ENCODE data around the gene CHKA.

CHKA gene

GRCh38 chr11:68143310-68143689, 22.1 kb upstream of the CHKA start:
- DNase-seq (ENCODE audit: low read depth in 4 of 4, low spot score in 1 of 4), result no peak

GRCh38 chr11:68142441-68143309, 21.5 kb upstream of the CHKA start:
- no peak for DNase-seq (ENCODE audit: low read depth in 4 of 4, low spot score in 1 of 4)

DNA sequence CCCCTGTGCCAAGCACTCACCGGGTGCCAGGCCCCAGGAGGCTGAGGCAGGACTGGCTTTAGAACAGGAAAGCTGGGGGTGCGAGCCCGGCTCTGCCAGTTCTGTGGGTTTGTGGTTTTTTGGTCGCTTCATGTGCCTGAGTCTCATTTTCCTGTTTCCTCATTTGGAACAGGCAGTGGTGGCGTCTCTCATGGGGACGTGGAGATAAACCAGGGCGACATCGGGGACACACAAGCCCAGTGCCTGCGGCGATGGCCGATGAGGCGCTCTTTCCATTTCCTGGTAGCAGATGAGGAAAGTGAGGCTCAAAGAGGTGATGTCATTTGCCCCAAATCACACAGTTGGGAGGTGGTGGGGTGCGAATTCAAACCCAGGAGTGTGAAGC, 20.8 kb upstream of the CHKA start:
- peak in 1 of 4 experiments; percentile 57 for DNase-seq (ENCODE audit: low read depth in 4 of 4, low spot score in 1 of 4)

GRCh38 chr11:68141246-68142027, 20.2 kb upstream of the CHKA start:
- no peak for DNase-seq (ENCODE audit: low read depth in 4 of 4, low spot score in 1 of 4)

GRCh38 chr11:68140496-68141245, 19.5 kb upstream of the CHKA start:
- no peak for DNase-seq (ENCODE audit: low read depth in 4 of 4, low spot score in 1 of 4)

DNA sequence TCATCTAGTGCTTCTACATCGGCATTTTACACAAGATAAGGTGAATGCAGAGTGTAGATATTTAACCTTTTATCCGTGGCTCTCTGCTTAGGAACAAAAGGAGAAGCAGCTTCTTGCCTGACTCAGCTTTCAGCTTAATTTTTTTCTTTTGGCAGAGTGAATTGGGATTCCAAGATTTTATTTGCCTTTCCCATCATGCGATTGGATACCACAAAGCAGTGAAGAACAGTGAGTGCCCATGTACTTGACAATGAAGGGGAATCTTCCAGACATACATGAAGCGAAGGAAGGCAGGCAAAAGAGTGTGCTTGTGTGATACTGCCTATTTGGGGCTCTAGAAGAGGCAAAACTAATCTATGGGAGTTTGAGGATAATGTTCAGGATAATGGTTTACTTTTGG, 17.0 kb upstream of the CHKA start:
- DNase-seq (ENCODE audit: low read depth in 4 of 4, low spot score in 1 of 4), result no peak

- DNase-seq (ENCODE audit: low read depth in 4 of 4, low spot score in 1 of 4), result no peak
Observed at GRCh38 chr11:68137833-68138232, 16.6 kb upstream of the CHKA start.

GRCh38 chr11:68136866-68137265, 15.7 kb upstream of the CHKA start:
- no peak for DNase-seq (ENCODE audit: low read depth in 4 of 4, low spot score in 1 of 4)

GRCh38 chr11:68135161-68135560, 14.0 kb upstream of the CHKA start:
- no peak for DNase-seq (ENCODE audit: low read depth in 4 of 4, low spot score in 1 of 4)

DNA sequence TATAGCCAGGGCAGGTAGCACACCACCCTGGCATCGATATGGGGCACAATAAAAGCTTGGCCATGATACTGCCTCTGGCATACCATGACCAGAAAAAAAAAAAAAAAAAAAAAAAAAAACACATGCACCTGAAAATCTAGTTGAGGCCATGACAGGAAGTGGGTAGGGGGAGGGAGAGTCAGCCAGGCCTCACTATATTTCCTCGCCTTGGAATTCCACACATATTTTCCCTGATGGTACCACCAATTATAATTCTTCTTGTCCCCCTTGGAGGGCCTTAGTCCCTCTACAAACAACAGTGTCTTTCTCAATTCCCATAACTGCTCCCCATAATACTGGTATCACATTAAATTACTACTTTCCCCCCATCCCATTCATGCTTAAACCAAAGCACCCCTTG, 12.6 kb upstream of the CHKA start:
- DNase-seq (ENCODE audit: low read depth in 4 of 4, low spot score in 1 of 4), result no peak

DNA sequence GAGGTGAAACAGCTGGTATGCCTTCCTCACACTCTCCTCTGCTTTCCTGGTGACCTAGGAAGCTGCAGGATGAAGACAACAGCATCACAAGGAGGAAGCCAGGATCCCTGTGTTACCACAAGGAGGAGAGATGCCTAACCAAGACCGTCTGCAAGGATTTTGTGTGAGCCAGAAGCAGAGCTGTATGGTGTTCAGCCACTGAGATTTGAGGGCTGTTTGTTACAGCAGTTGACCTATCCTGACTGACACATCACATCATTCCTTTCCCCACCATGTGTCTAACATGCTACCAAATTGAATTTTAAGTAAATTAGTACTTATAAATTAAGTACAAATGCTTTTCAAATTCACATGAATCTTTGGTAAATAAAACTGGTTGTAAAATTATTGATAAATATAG, 8.9 kb upstream of the CHKA start:
- DNase-seq (ENCODE audit: low read depth in 4 of 4, low spot score in 1 of 4), result no peak

DNA sequence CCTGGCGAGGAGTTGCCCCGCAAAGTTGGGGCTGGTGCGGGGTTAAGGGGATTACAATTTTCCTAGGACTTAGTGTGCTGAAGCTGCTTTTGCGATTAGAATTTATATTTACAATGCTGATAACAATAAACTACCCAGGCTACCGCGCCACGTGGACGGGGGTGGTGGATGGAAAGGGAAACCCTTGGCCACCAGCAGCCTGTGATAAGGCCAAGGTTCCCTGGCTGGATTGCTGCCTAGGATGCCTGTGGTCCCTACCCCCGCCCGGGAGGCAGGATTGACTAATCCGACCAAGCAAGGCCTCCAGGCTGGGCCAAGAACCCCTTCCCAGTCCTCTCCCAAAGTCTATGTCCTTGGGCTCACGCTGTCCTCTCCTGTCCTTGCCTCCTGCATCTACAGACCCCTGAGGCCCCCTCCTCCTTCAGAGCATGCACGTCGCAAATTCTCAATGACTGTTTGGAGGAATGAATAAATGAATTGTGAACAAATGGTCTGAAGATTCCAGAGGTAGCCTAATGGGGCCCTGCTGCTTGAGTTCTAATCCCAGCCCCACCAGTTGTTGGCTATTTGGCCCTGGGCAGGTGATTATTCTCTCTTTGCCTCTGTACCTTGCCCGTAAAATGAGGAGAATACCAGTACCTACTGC, 7.6 kb upstream of the CHKA start:
- no peak for DNase-seq (ENCODE audit: low read depth in 4 of 4, low spot score in 1 of 4)

- no peak for DNase-seq (ENCODE audit: low read depth in 4 of 4, low spot score in 1 of 4)
Observed at GRCh38 chr11:68127714-68128681, 6.8 kb upstream of the CHKA start.

DNA sequence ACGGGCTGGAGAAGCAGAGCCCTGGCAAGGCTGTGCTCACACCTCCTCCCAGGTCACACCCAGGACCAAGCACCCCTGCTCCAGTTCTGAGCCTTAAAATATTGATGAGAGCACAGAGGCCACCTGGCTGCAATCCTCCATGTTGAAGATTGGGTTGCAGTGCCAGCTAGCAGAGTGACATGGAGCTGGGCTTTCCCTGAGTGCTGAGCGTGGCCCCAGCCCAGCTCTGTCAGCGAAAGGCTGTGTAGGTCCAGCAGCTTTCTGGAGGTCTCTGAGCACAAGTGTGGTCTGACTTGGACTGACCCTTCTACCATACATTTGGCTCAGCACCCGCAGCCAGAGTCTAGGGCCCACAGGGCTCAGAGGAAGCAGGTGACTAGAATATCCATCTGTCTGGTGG, 4.0 kb upstream of the CHKA start:
- no peak for DNase-seq (ENCODE audit: low read depth in 4 of 4, low spot score in 1 of 4)

DNA sequence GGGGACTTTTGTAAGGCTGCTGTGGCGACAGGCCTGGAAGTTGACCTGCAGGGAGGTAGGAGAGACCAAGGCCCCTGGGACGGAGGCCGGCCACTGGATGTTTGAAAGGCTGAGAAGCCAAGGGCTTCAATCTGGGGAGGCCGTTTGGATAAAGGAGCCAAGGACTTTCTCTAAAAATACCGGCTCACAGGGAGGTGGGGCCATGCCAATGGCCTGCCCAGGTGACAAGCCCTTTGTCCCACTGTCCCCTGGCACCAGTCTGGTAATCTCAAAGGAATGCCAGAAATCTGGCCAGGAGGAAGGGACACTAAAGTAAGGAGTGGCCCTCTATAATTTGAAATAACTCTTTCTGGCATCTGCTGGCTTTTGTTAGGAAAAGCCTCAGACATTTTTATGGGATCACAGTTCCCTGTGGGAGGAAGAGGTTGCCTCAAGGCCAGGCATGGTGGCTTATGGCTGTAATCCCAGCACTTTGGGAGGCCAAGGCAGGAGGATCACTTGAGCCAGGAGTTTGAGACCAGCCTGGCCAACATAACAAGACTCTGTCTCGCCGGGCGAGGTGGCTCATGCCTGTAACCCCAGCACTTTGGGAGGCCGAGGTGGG, 1.9 kb upstream of the CHKA start:
- DNase-seq (ENCODE audit: low read depth in 4 of 4, low spot score in 1 of 4), result no peak

DNA sequence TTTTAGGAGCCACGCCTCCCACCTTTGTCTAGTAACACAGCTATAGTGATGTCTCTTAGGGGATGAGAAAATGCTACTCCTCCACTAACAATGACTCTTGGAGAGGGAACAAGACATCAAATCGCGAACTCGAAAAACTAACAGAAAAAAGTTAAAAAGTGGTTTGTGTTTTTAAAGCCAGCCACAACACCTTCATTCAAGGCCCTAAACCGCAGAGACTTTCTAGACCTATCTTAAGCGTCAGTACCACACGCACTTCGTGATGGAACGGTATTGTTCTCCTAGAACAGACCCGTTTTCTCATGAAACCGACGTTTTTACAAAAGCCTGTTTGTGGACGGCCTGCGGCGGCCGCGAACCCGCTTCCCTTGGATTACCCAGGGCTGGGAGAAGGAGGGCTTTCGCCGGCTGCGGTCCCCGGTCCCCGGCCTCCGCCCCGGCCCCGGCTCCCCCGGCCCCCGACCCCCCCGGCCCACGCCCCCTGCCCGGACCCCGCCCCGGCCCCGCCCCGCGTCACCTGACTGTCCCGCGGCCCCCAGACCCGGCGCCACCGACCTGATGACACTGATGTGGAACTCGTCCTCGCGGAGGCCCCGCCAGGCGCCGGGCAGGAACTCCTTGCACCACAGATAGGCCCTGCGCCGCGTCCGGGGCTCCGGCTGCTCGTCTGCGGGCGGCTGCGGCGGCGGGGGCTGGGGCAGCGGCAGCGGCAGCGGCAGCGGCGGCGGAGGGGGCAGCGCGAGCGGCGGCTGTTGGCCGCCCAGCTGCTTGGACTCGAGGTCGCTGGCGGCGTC, 718 bp downstream of the CHKA start:
- peak in 1 of 4 experiments; percentile 18 for DNase-seq (ENCODE audit: low read depth in 4 of 4, low spot score in 1 of 4)

DNA sequence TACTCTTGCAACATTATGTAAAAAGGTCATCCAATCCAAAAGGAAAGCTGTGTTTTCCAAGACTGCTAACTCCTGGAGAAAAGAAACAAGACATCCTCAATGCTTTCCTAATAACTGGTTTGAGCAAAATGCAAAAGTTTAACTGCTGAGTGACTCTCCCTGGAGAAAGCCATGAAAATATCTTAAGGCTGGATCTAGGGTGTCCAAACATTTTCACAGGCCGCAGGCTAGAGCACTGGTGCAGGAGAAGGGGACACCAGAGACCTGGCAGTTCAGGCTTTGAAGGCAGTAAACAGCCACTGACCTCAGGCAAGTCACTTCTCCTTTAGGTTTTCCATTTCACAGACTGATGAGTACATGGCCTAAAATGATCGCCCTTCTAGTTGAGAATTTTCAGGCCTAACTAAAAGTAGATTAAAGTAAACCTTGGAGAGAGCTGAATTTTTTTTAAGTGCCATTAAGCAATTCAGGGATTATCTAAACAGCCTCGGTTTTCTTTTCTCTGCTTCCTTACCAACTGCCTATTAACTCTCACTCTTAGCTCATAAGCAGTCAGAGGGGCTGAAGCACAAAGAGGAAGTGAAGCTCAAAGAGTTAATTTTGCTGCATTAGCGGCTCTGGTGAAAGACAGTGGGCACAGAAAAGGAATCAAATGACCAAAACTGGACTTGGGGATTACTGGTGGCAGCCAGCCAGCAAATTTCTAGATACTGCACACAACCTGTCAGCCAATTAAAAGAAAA, 2.3 kb downstream of the CHKA start:
- DNase-seq (ENCODE audit: low read depth in 4 of 4, low spot score in 1 of 4), result no peak

DNA sequence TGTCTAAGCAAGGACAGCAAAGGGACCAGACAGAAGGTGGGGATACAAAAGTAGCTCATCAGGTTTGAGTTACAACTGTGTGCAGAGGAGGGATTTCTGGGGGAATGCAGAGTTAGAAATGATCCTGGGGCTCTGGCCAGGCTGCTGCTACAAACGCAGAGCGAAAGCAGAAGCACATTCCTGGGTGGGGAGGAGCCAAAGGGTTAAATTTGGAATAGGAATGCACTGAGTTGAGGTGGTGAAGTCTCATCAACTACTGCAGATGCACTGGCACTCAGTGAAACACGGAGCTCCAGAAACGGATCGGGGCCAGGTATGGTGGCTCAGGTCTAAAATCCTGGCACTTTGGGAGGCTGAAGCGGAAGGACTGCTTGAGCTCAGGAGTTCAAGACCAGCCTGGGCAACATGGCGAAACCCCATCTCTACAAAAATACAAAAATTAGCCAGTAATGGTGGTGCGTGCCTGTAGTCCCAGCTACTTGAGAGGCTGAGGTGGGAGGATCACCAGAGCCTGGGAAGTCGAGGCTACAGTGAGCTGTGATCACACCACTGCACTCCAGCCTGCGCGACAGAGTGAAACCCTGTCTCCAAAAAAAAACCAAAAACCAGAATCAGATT, 3.2 kb downstream of the CHKA start:
- DNase-seq (ENCODE audit: low read depth in 4 of 4, low spot score in 1 of 4), result no peak
